ENCODE measurements around the gene PREB. TPM values are rescaled to one million over a fixed set of nuclear protein-coding genes. Genes with fewer than 3 reads are reported as not detected.
A peak's percentile ranks its signal among the peaks of the same experiment; 100 is the strongest.

The PREB gene
- total and polyA plus RNA-seq, 2 experiments from 2014 or later, result 109 to 130 TPM

DNA sequence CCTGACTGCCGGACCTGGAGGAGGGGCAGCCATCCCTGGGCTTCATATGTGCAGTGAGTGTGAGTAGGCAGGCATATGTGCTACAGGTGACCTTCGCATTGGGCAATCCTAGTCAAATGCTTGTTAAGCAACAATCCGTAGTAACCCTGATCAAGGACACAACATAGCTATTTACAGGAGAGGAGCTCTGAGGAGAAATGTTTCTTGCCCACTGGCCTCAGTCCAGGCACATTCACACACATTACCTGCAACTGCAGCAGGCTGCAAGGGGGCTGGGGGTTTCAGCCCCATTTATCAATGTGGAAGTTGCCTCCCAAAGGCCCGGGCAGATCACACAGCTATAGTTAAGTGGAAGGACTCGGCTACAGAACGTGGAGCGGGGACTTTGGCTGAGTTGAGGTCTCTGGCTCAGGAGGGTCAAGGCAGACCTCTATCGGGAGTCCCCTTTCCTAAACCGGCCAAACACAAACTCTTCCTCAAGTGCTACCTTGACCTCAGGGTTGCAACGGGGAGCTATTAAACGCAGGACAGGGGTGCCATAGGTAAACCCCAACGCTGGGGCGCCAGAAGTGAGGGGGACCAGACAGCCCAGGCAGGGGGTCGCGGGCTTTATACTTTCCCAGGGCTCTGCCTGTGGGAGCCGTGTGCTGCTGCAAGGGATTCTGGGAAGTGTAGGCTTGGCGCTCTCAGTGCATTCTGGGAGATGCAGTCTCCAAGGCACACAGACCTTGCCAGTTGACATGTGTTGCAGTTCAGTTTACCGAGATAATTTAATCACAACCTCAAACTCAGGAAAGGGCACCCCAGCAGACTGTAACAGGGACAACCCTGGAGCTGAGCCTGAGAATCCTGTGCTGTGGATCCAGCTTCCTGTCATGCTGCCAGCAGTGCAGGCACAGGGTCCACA is 38.4 kb downstream of the PREB start:
- no peaks in the 10 kb centered on the region for H3K9me3 ChIP-seq (ENCODE audit: low read depth)
- TF ChIP-seq, protein P1, sequence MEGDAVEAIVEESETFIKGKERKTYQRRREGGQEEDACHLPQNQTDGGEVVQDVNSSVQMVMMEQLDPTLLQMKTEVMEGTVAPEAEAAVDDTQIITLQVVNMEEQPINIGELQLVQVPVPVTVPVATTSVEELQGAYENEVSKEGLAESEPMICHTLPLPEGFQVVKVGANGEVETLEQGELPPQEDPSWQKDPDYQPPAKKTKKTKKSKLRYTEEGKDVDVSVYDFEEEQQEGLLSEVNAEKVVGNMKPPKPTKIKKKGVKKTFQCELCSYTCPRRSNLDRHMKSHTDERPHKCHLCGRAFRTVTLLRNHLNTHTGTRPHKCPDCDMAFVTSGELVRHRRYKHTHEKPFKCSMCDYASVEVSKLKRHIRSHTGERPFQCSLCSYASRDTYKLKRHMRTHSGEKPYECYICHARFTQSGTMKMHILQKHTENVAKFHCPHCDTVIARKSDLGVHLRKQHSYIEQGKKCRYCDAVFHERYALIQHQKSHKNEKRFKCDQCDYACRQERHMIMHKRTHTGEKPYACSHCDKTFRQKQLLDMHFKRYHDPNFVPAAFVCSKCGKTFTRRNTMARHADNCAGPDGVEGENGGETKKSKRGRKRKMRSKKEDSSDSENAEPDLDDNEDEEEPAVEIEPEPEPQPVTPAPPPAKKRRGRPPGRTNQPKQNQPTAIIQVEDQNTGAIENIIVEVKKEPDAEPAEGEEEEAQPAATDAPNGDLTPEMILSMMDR (IDR thresholded peaks at IDR 0.05; ENCODE audit: low read depth, low read length), result no peak
- peak overlapping the region; percentile 8 for H3K27ac ChIP-seq
- no peaks in the 10 kb centered on the region for H3K36me3 ChIP-seq
- H3K4me1 ChIP-seq (ENCODE audit: low read depth), result no peaks in the 10 kb centered on the region
- no peaks in the 10 kb centered on the region for H3K27me3 ChIP-seq
- no peak overlapping the region for H3K4me3 ChIP-seq
- DNase-seq (ENCODE audit: low read depth in 1 of 2, low spot score in 1 of 2), result peak; percentile 63 to 72

DNA sequence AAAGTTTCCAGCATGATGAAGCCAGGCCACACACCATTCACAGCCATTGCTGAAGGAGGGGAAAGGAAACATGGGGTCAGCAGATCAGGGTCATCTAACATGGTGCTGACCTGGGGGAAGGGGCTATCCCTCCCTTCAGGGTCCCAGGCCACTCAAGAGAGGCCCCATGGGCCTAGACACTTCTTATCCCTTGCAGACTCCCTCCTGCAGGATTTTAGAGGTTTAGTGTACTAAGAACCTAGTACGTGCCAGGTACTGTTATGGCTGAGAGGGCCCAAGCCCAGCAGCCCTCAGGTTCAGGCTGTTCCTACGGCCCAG is 39.0 kb downstream of the PREB start:
- TF ChIP-seq, protein P1 (IDR thresholded peaks at IDR 0.05; ENCODE audit: low read depth, low read length), result no peak
- Histone ChIP-seq H3K9me3 (ENCODE audit: low read depth) (no peaks in the 10 kb centered on the region), H3K4me3 (no peak overlapping the region), H3K27me3 (no peaks in the 10 kb centered on the region), H3K4me1 (ENCODE audit: low read depth) (no peaks in the 10 kb centered on the region), H3K36me3 (no peaks in the 10 kb centered on the region), H3K27ac (no peak overlapping the region)
- DNase-seq (ENCODE audit: low read depth in 1 of 2, low spot score in 1 of 2), result no peak

DNA sequence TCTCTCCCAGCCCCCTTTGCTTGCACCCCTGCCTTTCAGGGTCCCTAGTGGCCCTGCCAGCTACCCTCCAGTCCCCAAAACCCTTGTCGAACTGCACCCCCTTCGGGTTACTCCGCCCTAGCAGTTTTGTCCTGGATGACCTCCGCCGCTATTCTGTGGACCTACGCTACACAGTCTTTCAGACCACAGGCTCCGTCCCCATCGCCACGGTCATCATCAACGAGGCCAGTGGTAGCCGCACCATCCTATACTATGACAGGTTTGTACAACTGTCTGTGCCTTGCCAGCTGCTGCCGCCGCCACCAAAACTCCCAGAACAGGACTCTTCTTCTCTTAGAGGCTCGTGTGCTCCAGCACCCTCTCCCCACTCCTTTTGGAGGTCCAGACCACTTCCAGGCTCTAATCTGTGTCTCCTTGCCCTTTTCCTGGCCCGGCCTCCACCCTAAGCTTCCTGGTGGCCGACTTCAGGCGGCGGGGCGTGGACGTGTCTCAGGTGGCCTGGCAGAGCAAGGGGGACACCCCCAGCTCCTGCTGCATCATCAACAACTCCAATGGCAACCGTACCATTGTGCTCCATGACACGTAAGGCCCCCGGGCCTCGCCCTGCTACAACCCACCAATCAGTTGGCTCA is 40.0 kb downstream of the PREB start:
- Histone ChIP-seq H3K36me3 (no peaks in the 10 kb centered on the region), H3K27me3 (no peaks in the 10 kb centered on the region), H3K4me1 (ENCODE audit: low read depth) (no peaks in the 10 kb centered on the region), H3K9me3 (ENCODE audit: low read depth) (no peaks in the 10 kb centered on the region), H3K27ac (no peak overlapping the region), H3K4me3 (no peak overlapping the region)
- TF ChIP-seq, protein P1 (IDR thresholded peaks at IDR 0.05; ENCODE audit: low read depth, low read length), result no peak
- DNase-seq (ENCODE audit: low read depth in 1 of 2, low spot score in 1 of 2), result no peak

DNA sequence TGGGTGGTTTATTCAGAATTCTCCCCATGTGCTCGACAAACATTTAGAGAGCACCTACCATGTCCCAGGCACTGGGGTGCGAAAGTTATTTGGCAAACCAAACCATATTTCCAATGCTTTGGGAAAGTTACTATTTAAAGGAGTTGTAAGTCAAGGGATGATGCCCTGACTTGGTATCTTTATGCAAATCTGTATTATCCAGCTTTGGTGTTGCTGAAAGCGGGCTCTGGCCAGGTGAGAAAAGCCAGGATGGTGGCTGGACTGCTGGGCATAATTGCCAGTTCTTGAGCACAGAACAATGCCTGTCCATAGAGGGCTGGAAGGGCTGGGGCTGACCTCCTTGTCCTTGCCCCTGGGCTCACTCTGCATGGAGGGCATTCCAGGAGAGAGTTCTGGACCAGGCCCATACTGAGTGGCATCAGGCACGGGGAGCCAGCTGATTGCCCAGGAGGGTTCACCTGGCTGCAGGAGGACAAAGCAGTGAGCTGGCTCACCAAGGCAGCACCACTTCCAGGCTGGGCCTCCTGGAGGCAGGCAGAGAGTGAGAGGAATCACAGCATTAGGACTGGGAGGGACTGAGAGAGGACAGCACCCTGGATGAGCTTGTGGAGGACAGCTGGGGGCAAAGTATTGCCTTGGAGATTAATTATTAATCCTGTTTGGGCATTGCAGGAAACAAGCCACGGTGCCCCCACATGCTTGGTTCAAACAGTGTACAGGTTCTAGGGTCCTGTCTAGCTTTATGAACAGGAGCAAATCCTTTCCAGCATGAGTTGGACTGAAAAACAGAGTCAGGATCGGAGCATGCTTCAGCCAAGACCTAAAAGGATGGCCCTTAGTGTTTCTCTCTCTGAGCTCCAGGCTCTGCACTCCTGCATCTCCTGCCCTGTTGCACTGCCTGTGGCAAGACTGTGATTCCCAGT is 40.7 kb downstream of the PREB start:
- DNase-seq (ENCODE audit: low read depth in 1 of 2, low spot score in 1 of 2), result no peak
- H3K9me3 ChIP-seq (ENCODE audit: low read depth), result no peaks in the 10 kb centered on the region
- TF ChIP-seq, protein P1 (IDR thresholded peaks at IDR 0.05; ENCODE audit: low read depth, low read length), result no peak

DNA sequence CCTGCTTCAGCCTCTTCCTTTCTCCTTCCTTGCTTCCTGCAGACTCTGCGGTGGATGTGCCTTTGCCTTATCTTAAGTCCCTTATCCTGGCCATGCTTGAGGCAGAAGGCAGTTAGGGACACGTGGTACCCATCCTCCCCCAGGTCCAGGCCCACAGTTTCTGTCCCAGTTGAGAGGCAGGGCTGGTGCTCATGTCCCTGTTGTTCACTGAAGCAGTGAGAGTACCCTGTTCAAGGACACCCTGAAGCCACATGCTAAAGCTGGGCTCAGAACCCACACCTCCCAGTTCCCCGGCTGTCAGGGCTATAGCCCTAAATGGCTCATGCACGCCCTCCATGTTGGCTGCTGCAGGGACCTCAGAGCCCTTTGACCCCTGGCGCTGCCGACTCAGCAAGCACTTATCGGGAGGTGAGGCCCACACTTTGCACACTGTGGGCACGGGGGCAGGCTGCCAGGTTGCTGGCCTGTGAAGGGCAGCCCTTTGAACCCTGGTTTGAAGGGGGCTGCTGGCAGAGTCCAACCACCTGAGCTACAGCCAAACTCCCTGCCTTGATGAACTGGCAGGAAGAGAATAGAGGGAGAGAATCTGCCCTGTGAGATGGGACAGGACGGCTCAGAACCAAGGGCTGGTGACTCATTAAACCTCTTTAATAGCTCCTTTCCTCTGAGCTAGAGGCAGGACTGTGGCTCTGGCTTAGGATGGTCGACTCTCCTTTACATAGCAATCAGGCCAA is 41.6 kb downstream of the PREB start:
- H3K27ac ChIP-seq, result no peak overlapping the region
- no peaks in the 10 kb centered on the region for H3K9me3 ChIP-seq (ENCODE audit: low read depth)
- DNase-seq (ENCODE audit: low read depth in 1 of 2, low spot score in 1 of 2), result no peak
- H3K27me3 ChIP-seq, result no peaks in the 10 kb centered on the region
- TF ChIP-seq, protein P1 (IDR thresholded peaks at IDR 0.05; ENCODE audit: low read depth, low read length), result no peak
- no peaks in the 10 kb centered on the region for H3K36me3 ChIP-seq
- no peak overlapping the region for H3K4me3 ChIP-seq
- H3K4me1 ChIP-seq (ENCODE audit: low read depth), result peaks cover 4% of the 10 kb centered on the region

More for the DNA sequence above, 40.7 kb downstream of the PREB start:
- H3K27me3 ChIP-seq, result no peaks in the 10 kb centered on the region
- no peaks in the 10 kb centered on the region for H3K4me1 ChIP-seq (ENCODE audit: low read depth)
- no peaks in the 10 kb centered on the region for H3K36me3 ChIP-seq
- H3K4me3 ChIP-seq, result no peak overlapping the region
- no peak overlapping the region for H3K27ac ChIP-seq
